OCI-LY1 (cell line): ENCODE results near the gene FBXO10.

Experiments used
- H2AFZ ChIP-seq: fragments of 200-600 bp; sonication (generic), shearing (Covaris generic); 2 replicates; pipeline ENCODE4 v1.6.0; 2014; ENCODE audit warnings: antibody characterized with exemption, mild to moderate bottlenecking, low read length
- H3F3A ChIP-seq: fragments of 200-600 bp; sonication (generic), shearing (Covaris generic); 2 replicates; pipeline ENCODE4 v1.6.0; 2014; ENCODE audit warnings: mild to moderate bottlenecking, antibody characterized with exemption, low read length, moderate library complexity; ENCODE audit not compliant: insufficient read depth
- H3K27ac ChIP-seq: fragments of 200-600 bp; sonication (generic); 2 replicates; pipeline ENCODE4 v1.5.1; 2014; ENCODE audit warnings: low read length, mixed run types, mild to moderate bottlenecking, low read depth; ENCODE audit not compliant: poor library complexity, severe bottlenecking
- H3K27me3 ChIP-seq: fragments of 200-600 bp; sonication (generic); 2 replicates; pipeline ENCODE4 v1.6.0; 2014; ENCODE audit warnings: antibody characterized with exemption, mild to moderate bottlenecking, low read length, moderate library complexity; ENCODE audit not compliant: insufficient read depth
- H3K36me3 ChIP-seq: fragments of 200-600 bp; sonication (generic); 2 replicates; pipeline ENCODE4 v1.6.1; 2014; ENCODE audit warnings: mild to moderate bottlenecking, antibody characterized with exemption, low read length, moderate library complexity, mixed read lengths; ENCODE audit not compliant: insufficient read depth
- H3K4me1 ChIP-seq: fragments of 200-600 bp; sonication (generic); 2 replicates; pipeline ENCODE4 v1.5.1; 2014; ENCODE audit warnings: mild to moderate bottlenecking, low read length, moderate library complexity; ENCODE audit not compliant: insufficient read depth, severe bottlenecking
- H3K4me2 ChIP-seq: fragments of 200-600 bp; sonication (generic), shearing (Covaris generic); 2 replicates; pipeline ENCODE4 v1.6.1; 2014; ENCODE audit warnings: low read length
- H3K4me3 ChIP-seq: fragments of 200-600 bp; sonication (generic); 2 replicates; pipeline ENCODE4 v1.5.1; 2014; ENCODE audit warnings: low read length, low read depth, mild to moderate bottlenecking, mixed read lengths; ENCODE audit not compliant: poor library complexity, severe bottlenecking
- H3K79me2 ChIP-seq: fragments of 200-600 bp; shearing (Covaris generic); 2 replicates; pipeline ENCODE4 v1.6.1; 2016; ENCODE audit warnings: mixed run types, low read length, mixed read lengths; ENCODE audit not compliant: insufficient read depth
- H3K9ac ChIP-seq: fragments of 200-600 bp; sonication (generic), shearing (Covaris generic); 2 replicates; pipeline ENCODE4 v1.6.1; 2014; ENCODE audit warnings: mild to moderate bottlenecking, low read length, mixed read lengths
- H3K9me2 ChIP-seq: fragments of 200-600 bp; sonication (generic), shearing (Covaris generic); 2 replicates; pipeline ENCODE4 v1.6.1; 2014; ENCODE audit warnings: low read depth, mild to moderate bottlenecking, low read length, mixed read lengths
- H3K9me3 ChIP-seq: fragments of 200-600 bp; shearing (Covaris generic); 2 replicates; pipeline ENCODE4 v1.6.1; 2014; ENCODE audit warnings: low read length, mixed read lengths
- H4K20me1 ChIP-seq: fragments of 200-600 bp; sonication (generic), shearing (Covaris generic); 2 replicates; pipeline ENCODE4 v1.6.0; 2016; ENCODE audit warnings: mild to moderate bottlenecking, low read length; ENCODE audit not compliant: insufficient read depth
- CTCF ChIP-seq: fragments of 200-600 bp; sonication (generic), shearing (Covaris generic); IDR thresholded peaks from 2 replicates; pipeline ENCODE4 v1.5.1; 2017; ENCODE audit warnings: mild to moderate bottlenecking, antibody characterized with exemption, low read length, moderate library complexity, mixed read lengths
- EZH2 ChIP-seq: fragments of 200-600 bp; sonication (generic), shearing (Covaris generic); IDR thresholded peaks from 2 replicates; pipeline ENCODE4 v1.8.0; 2017; ENCODE audit warnings: borderline replicate concordance, mixed run types, mild to moderate bottlenecking, antibody characterized with exemption, low read length, moderate library complexity, mixed read lengths

Gene FBXO10

GRCh38 chr9:37534412-37534811 is 41.8 kb downstream of the FBXO10 start:
- Histone ChIP-seq H4K20me1 (no peaks in the 10 kb centered on the region), H3K79me2 (no peaks in the 10 kb centered on the region), H3K27ac (peak overlapping the region; percentile 66), H3K9me2 (no peaks in the 10 kb centered on the region), H3K27me3 (no peaks in the 10 kb centered on the region), H3K4me2 (no peak overlapping the region), H3F3A (no peaks in the 10 kb centered on the region), H3K4me1 (peaks cover 34% of the 10 kb centered on the region), H2AFZ (no peak overlapping the region), H3K9ac (no peak overlapping the region), H3K36me3 (peaks cover 42% of the 10 kb centered on the region), H3K4me3 (no peak overlapping the region), H3K9me3 (no peaks in the 10 kb centered on the region)
- TF ChIP-seq CTCF (no peak), EZH2 (no peak)

- Histone ChIP-seq H3K27ac (peak overlapping the region; percentile 88), H3K4me3 (peak overlapping the region; percentile 50), H3F3A (no peaks in the 10 kb centered on the region), H3K79me2 (no peaks in the 10 kb centered on the region), H4K20me1 (no peaks in the 10 kb centered on the region), H3K4me2 (peak overlapping the region; percentile 60), H3K27me3 (no peaks in the 10 kb centered on the region), H3K9me3 (no peaks in the 10 kb centered on the region), H3K4me1 (peaks cover 48% of the 10 kb centered on the region), H3K36me3 (peaks cover 32% of the 10 kb centered on the region), H3K9me2 (no peaks in the 10 kb centered on the region), H2AFZ (no peak overlapping the region), H3K9ac (peak overlapping the region; percentile 63)
- TF ChIP-seq EZH2 (no peak), CTCF (no peak)
Observed at GRCh38 chr9:37531699-37532098, 44.5 kb downstream of the FBXO10 start.

GRCh38 chr9:37528652-37529471 is 47.3 kb downstream of the FBXO10 start:
- no peaks in the 10 kb centered on the region for H3K27me3 ChIP-seq
- H3K9me2 ChIP-seq = no peaks in the 10 kb centered on the region
- H3K27ac ChIP-seq = peak overlapping the region; percentile 88
- peaks cover 49% of the 10 kb centered on the region for H3K36me3 ChIP-seq
- H2AFZ ChIP-seq = no peak overlapping the region
- H4K20me1 ChIP-seq = no peaks in the 10 kb centered on the region
- peak overlapping the region; percentile 30 for H3K4me3 ChIP-seq
- peaks cover 48% of the 10 kb centered on the region for H3K4me1 ChIP-seq
- no peak for TF ChIP-seq CTCF
- TF ChIP-seq EZH2 = no peak
- peak overlapping the region; percentile 53 for H3K4me2 ChIP-seq
- H3K9me3 ChIP-seq = no peaks in the 10 kb centered on the region
- H3F3A ChIP-seq = no peaks in the 10 kb centered on the region
- no peaks in the 10 kb centered on the region for H3K79me2 ChIP-seq
- H3K9ac ChIP-seq = peak overlapping the region; percentile 48
